K562 (cell line): ENCODE measurements around the gene GRIA3. TPM values are rescaled to one million over a fixed set of nuclear protein-coding genes. Genes with fewer than 3 reads are reported as not detected.

Experiments used
- BCOR ChIP-seq: fragments of 450-650 bp; IDR thresholded peaks from 2 replicates; pipeline ENCODE4 v1.6.1; 2016
- CBFA2T2 ChIP-seq: fragments of 450-650 bp; conservative IDR thresholded peaks from 2 replicates; pipeline ENCODE4 v1.6.1; 2017; ENCODE audit warnings: mild to moderate bottlenecking
- CBX5 ChIP-seq: IDR thresholded peaks from 2 replicates; pipeline ENCODE4 v1.6.1; 2014; ENCODE audit warnings: low read depth, borderline replicate concordance
- CEBPB ChIP-seq: fragments of 450-650 bp; IDR thresholded peaks from 2 replicates; pipeline ENCODE4 v1.6.1; 2016; ENCODE audit warnings: missing genetic modification characterization, missing compliant biosample characterization
- CREM ChIP-seq: IDR thresholded peaks from 2 replicates; pipeline ENCODE4 v1.6.1; 2014; ENCODE audit warnings: antibody characterized with exemption, low read depth
- ETV6 ChIP-seq, 3 experiments: fragments of 150-350 bp in 1 of 3; sonication (generic) in 1 of 3; formaldehyde crosslinking in 1 of 3; IDR thresholded peaks; 2 replicates each; pipeline versions ENCODE4 v1.6.1 to v1.8.0; 2014 to 2022; ENCODE audit warnings: borderline replicate concordance in 2 of 3, low read depth in 2 of 3, antibody characterized with exemption in 1 of 3, low read length in 1 of 3, mild to moderate bottlenecking in 1 of 3, missing genetic modification reagents in 1 of 3
- FOXP1 ChIP-seq: sonication (generic); formaldehyde crosslinking; IDR thresholded peaks from 2 replicates; pipeline ENCODE4 v1.8.0; 2022; ENCODE audit warnings: mild to moderate bottlenecking, missing genetic modification reagents
- GATA2 ChIP-seq: sonication (generic); formaldehyde crosslinking; IDR thresholded peaks from 2 replicates; pipeline ENCODE4 v1.4.0; 2020; ENCODE audit warnings: mild to moderate bottlenecking, missing genetic modification reagents
- ILF3 ChIP-seq: fragments of 450-650 bp; IDR thresholded peaks from 2 replicates; pipeline ENCODE4 v1.6.1; 2018; ENCODE audit warnings: antibody characterized with exemption, mild to moderate bottlenecking, moderate library complexity, borderline replicate concordance
- MAX ChIP-seq: sonication (generic); formaldehyde crosslinking; IDR thresholded peaks from 2 replicates; pipeline ENCODE4 v1.9.0; 2022; ENCODE audit warnings: mild to moderate bottlenecking, missing genetic modification reagents
- MEF2D ChIP-seq: conservative IDR thresholded peaks from 2 replicates; pipeline ENCODE4 v1.6.1; 2016; ENCODE audit warnings: low read depth, missing genetic modification characterization, missing compliant biosample characterization
- MLLT1 ChIP-seq, 2 experiments: fragments of 450-650 bp; IDR thresholded peaks; 2 replicates each; pipeline ENCODE4 v1.6.1; 2016
- NELFE ChIP-seq: IDR thresholded peaks from 2 replicates; pipeline ENCODE4 v1.6.1; 2011; ENCODE audit warnings: mild to moderate bottlenecking; ENCODE audit not compliant: insufficient read depth, insufficient read length
- NFXL1 ChIP-seq: fragments of 450-650 bp; formaldehyde crosslinking; IDR thresholded peaks from 2 replicates; pipeline ENCODE4 v1.4.0; 2021; ENCODE audit warnings: mild to moderate bottlenecking
- NR1H2 ChIP-seq: sonication (generic); formaldehyde crosslinking; IDR thresholded peaks from 2 replicates; pipeline ENCODE4 v1.4.0; 2020; ENCODE audit warnings: mild to moderate bottlenecking, missing genetic modification reagents
- NR2C2 ChIP-seq, 2 experiments: fragments of 200-800 bp in 1 of 2; sonication (Bioruptor generic) in 1 of 2; sonication (generic) in 1 of 2; formaldehyde crosslinking in 1 of 2; IDR thresholded peaks; 2 replicates each; pipeline versions ENCODE4 v1.6.1 to v1.8.0; 2016 to 2022; ENCODE audit warnings: mild to moderate bottlenecking in 1 of 2, missing compliant biosample characterization in 1 of 2, missing genetic modification characterization in 1 of 2, missing genetic modification reagents in 1 of 2
- RUNX1 ChIP-seq: sonication (generic); IDR thresholded peaks from 2 replicates; pipeline ENCODE4 v1.6.1; 2016; ENCODE audit warnings: antibody characterized with exemption, low read depth
- SIRT6 ChIP-seq: IDR thresholded peaks from one replicate; pipeline ENCODE4 v1.6.1; 2012; ENCODE audit warnings: low read depth, mild to moderate bottlenecking, control low read depth, inconsistent platforms, low read length, moderate library complexity
- TAF1 ChIP-seq: IDR thresholded peaks from 2 replicates; pipeline ENCODE4 v1.6.1; 2011; ENCODE audit warnings: mild to moderate bottlenecking, low read length, moderate library complexity; ENCODE audit not compliant: insufficient read depth, control insufficient read depth, severe bottlenecking; ENCODE audit errors: extremely low read depth
- ZNF134 ChIP-seq: fragments of 250-450 bp; sonication (Bioruptor Pico); conservative IDR thresholded peaks from 2 replicates; pipeline ENCODE4 v1.4.0; 2020
- ZNF561 ChIP-seq: fragments of 450-650 bp; formaldehyde crosslinking; conservative IDR thresholded peaks from 2 replicates; pipeline ENCODE4 v1.4.0; 2020; ENCODE audit warnings: mild to moderate bottlenecking, moderate library complexity
- polyA plus RNA-seq, 8 experiments: library from polyadenylated mRNA; depleted of rRNA in 4 of 8; stranded (reverse) in 5 of 8; unstranded in 3 of 8; fragments of >200 nt; fragmentation: Nextera tagmentation in 2 of 8; fragmentation: Illumina TruSeq in 1 of 8; extraction: Ambion mirVana in 2 of 8; extraction: Trizol in 1 of 8; gene quantifications; 2 replicates each; pipeline versions ENCODE4 v1.2.1 to v1.2.3, GENCODE V29; 2011 to 2014; ENCODE audit warnings: inconsistent platforms in 1 of 8, missing spikeins in 1 of 8
- total RNA-seq, 7 experiments: library from RNA; depleted of rRNA in 6 of 7; stranded (reverse); fragments of >200 nt in 6 of 7; fragmentation: Illumina TruSeq in 2 of 7; extraction: Trizol in 2 of 7; gene quantifications; 2 replicates each; pipeline versions ENCODE4 v1.2.1 to v1.2.3, GENCODE V29; 2011 to 2021; ENCODE audit warnings: low replicate concordance in 1 of 7
- TF ChIP-seq, protein P1 (sequence below): fragments of 250-450 bp; sonication (Bioruptor Pico); IDR thresholded peaks from 2 replicates; pipeline ENCODE4 v1.5.1; 2021; ENCODE audit warnings: mild to moderate bottlenecking
- TF ChIP-seq, protein P2 (sequence below), 2 experiments: fragments of 450-650 bp in 1 of 2; sonication (generic) in 1 of 2; formaldehyde crosslinking in 1 of 2; IDR thresholded peaks in 1 of 2; conservative IDR thresholded peaks in 1 of 2; 2 replicates each; pipeline versions ENCODE4 v1.6.1 to v1.8.1; 2016 to 2023; ENCODE audit warnings: mild to moderate bottlenecking in 2 of 2, moderate library complexity in 2 of 2, inconsistent platforms in 1 of 2, missing genetic modification reagents in 1 of 2
- TF ChIP-seq, protein P3 (sequence below): fragments of 250-450 bp; sonication (Bioruptor Pico); IDR thresholded peaks from 2 replicates; pipeline ENCODE4 v1.5.0; 2021

The GRIA3 gene
- total and polyA plus RNA-seq, 9 of the 15 experiments (the other 6 are each of a cell fraction or from before 2014, with no cell fraction given) = 0.10 TPM; not detected in 8

GRCh38 chrX:123217077-123217476 is 33.0 kb downstream of the GRIA3 start (continued):
- no peak for TF ChIP-seq NR2C2 (CRISPR knock-in tag; IDR thresholded peaks at IDR 0.05)
- TF ChIP-seq NR2C2 (tag; IDR thresholded peaks at IDR 0.05) = peak; percentile 41; the same call in 1 of the 2 replicates
- no peak for TF ChIP-seq FOXP1 (CRISPR knock-in tag)
- TF ChIP-seq MAX (CRISPR knock-in tag) = no peak
- TF ChIP-seq, protein P1, sequence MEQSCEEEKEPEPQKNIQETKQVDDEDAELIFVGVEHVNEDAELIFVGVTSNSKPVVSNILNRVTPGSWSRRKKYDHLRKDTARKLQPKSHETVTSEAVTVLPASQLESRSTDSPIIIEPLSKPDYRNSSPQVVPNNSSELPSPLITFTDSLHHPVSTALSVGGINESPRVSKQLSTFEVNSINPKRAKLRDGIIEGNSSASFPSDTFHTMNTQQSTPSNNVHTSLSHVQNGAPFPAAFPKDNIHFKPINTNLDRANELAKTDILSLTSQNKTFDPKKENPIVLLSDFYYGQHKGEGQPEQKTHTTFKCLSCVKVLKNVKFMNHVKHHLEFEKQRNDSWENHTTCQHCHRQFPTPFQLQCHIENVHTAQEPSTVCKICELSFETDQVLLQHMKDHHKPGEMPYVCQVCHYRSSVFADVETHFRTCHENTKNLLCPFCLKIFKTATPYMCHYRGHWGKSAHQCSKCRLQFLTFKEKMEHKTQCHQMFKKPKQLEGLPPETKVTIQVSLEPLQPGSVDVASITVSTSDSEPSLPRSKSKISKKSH = no peak
- TF ChIP-seq ETV6 (IDR thresholded peaks at IDR 0.05; ENCODE audit: borderline replicate concordance in 1 of 2, low read depth in 2 of 2, low read length in 1 of 2) = no peak
- TF ChIP-seq ETV6 (CRISPR knock-in tag; IDR thresholded peaks at IDR 0.05; ENCODE audit: borderline replicate concordance) = no peak
- no peak for TF ChIP-seq ILF3
- TF ChIP-seq CEBPB = peak; percentile 40; the same call in 1 of the 2 replicates
- no peak for TF ChIP-seq CBX5
- no peak for TF ChIP-seq MLLT1 (IDR thresholded peaks at IDR 0.05)
- no peak for TF ChIP-seq NR1H2 (CRISPR knock-in tag)
- peak; percentile 47 for TF ChIP-seq CBFA2T2
- no peak for TF ChIP-seq NELFE
- no peak for TF ChIP-seq SIRT6
- TF ChIP-seq CREM = 0 out of 2 replicates have a peak, but pooled peaks have one; percentile 31
- TF ChIP-seq GATA2 = no peak
- TF ChIP-seq, protein P2, sequence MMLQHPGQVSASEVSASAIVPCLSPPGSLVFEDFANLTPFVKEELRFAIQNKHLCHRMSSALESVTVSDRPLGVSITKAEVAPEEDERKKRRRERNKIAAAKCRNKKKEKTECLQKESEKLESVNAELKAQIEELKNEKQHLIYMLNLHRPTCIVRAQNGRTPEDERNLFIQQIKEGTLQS (IDR thresholded peaks at IDR 0.05) = 0 out of 2 replicates have a peak, but pooled peaks have one; percentile 34
- TF ChIP-seq, protein P2 (CRISPR knock-in tag; conservative IDR thresholded peaks at IDR 0.05) = no peak
- no peak for TF ChIP-seq NFXL1 (CRISPR knock-in tag)
- no peak for TF ChIP-seq ZNF134
- TF ChIP-seq MEF2D = no peak
- TF ChIP-seq ZNF561 (CRISPR knock-in tag) = no peak
- TF ChIP-seq BCOR = no peak
- TF ChIP-seq, protein P3, sequence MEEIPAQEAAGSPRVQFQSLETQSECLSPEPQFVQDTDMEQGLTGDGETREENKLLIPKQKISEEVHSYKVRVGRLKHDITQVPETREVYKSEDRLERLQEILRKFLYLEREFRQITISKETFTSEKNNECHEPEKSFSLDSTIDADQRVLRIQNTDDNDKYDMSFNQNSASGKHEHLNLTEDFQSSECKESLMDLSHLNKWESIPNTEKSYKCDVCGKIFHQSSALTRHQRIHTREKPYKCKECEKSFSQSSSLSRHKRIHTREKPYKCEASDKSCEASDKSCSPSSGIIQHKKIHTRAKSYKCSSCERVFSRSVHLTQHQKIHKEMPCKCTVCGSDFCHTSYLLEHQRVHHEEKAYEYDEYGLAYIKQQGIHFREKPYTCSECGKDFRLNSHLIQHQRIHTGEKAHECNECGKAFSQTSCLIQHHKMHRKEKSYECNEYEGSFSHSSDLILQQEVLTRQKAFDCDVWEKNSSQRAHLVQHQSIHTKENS = no peak
- no peak for TF ChIP-seq TAF1
- TF ChIP-seq RUNX1 = no peak
